ENCODE data around the gene CYTH3.
"Not testable (repeated sequence)": the region's sequence is repeated elsewhere in the genome, so short reads cannot be mapped to it uniquely, and the experiment has no call there.

CYTH3 gene

DNA sequence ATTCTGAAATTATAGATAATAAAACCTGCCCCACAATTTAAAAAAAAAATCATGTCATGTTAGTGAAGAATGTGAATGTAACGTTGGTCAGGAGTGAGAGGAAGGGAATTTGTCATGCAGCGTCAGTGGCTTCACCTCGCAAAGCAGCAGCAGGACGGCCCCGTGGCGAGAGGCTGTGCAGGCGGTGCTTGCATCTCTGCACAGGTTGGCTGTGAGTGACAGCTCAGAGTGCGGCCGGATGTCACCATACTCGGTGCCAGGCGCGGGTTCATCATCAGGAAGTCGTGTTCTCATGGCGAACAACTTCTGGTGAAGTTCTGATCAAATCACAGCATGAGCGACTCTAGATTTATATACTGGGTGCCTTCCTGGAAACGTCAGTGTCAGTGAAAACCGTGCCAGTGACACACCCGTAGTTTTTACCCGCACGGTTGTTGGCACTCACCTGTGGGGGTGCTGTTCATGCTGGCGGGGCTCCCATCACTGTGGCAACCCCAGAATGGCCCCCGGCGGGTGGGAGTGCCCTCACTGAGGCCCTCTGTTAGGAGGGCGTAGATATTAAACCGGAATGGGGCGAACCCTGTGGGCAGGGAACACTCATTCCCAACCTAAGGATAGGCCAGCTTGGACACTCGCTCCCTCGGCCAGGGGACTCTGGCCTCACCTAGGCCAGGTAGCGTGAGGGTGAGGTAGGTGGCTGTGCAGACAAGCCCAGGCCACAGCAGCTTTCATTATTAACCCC lies 120.3 kb downstream of the CYTH3 start:
- TF ChIP-seq, protein P1, sequence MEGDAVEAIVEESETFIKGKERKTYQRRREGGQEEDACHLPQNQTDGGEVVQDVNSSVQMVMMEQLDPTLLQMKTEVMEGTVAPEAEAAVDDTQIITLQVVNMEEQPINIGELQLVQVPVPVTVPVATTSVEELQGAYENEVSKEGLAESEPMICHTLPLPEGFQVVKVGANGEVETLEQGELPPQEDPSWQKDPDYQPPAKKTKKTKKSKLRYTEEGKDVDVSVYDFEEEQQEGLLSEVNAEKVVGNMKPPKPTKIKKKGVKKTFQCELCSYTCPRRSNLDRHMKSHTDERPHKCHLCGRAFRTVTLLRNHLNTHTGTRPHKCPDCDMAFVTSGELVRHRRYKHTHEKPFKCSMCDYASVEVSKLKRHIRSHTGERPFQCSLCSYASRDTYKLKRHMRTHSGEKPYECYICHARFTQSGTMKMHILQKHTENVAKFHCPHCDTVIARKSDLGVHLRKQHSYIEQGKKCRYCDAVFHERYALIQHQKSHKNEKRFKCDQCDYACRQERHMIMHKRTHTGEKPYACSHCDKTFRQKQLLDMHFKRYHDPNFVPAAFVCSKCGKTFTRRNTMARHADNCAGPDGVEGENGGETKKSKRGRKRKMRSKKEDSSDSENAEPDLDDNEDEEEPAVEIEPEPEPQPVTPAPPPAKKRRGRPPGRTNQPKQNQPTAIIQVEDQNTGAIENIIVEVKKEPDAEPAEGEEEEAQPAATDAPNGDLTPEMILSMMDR (IDR thresholded peaks at IDR 0.05; ENCODE audit: low read depth, low read length) = no peak
- no peak for DNase-seq (ENCODE audit: extremely low read depth, low read depth)

DNA sequence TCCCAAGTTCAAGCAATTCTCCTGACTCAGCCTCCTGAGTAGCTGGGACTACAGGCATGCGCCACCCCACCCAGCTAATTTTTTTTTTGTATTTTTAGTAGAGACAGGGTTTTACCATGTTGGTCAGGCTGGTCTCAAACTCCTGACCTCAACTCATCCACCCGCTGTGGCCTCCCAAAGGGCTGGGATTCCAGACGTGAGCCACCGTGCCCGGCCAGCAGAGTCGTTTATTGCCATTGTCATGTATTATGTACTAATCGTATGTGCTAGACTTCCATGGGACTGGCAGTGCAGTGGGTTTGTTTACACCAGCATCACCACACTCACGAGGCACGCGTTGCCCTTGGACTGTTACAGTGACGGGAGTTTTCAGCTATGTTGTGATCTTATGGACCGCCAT lies 120.9 kb downstream of the CYTH3 start:
- not testable (repeated sequence) for DNase-seq (ENCODE audit: extremely low read depth, low read depth)

DNA sequence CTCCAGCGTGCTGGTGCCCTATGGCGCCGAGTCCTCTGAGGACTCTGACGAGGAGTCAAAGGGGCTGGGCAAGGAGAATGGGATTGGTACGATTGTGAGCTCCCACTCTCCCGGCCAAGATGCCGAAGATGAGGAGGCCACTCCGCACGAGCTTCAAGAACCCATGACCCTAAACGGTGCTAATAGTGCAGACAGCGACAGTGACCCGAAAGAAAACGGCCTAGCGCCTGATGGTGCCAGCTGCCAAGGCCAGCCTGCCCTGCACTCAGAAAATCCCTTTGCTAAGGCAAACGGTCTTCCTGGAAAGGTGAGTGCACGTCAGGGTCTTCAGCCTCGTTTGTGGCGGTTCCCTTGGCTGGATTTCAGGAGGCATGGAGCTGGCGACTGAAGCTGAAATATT lies 122.4 kb downstream of the CYTH3 start:
- DNase-seq (ENCODE audit: extremely low read depth, low read depth) = no peak
- TF ChIP-seq, protein P1 (IDR thresholded peaks at IDR 0.05; ENCODE audit: low read depth, low read length) = no peak

- DNase-seq (ENCODE audit: extremely low read depth, low read depth) = no peak
- TF ChIP-seq, protein P1 (IDR thresholded peaks at IDR 0.05; ENCODE audit: low read depth, low read length) = no peak
Observed at GRCh38 chr7:6148724-6149360, 123.6 kb downstream of the CYTH3 start.

GRCh38 chr7:6147627-6148026 lies 124.8 kb downstream of the CYTH3 start:
- DNase-seq (ENCODE audit: extremely low read depth, low read depth) = no peak
- TF ChIP-seq, protein P1 (IDR thresholded peaks at IDR 0.05; ENCODE audit: low read depth, low read length) = no peak

- TF ChIP-seq, protein P1 (IDR thresholded peaks at IDR 0.05; ENCODE audit: low read depth, low read length) = no peak
- no peak for DNase-seq (ENCODE audit: extremely low read depth, low read depth)
Observed at GRCh38 chr7:6146666-6147065, 125.8 kb downstream of the CYTH3 start.

- TF ChIP-seq, protein P1 (IDR thresholded peaks at IDR 0.05; ENCODE audit: low read depth, low read length) = no peak
Observed at GRCh38 chr7:6143997-6144396, 128.4 kb downstream of the CYTH3 start.

More at GRCh38 chr7:6143997-6144396, 128.4 kb downstream of the CYTH3 start:
- no peak for DNase-seq (ENCODE audit: extremely low read depth, low read depth)

Data from AG09319 (cell line).